GM13976 (cell line): ENCODE results near the gene UBTF.
A peak's percentile ranks its signal among the peaks of the same experiment; 100 is the strongest.

Source experiments
- DNase-seq: peaks from one replicate; pipeline ENCODE4 v3.0.0; 2012; ENCODE audit warnings: low spot score
- CTCF ChIP-seq: IDR thresholded peaks from 2 replicates; pipeline ENCODE4 v1.5.1; 2012; ENCODE audit warnings: borderline replicate concordance, mild to moderate bottlenecking; ENCODE audit not compliant: insufficient read depth; ENCODE audit errors: extremely low read depth, missing control alignments, control extremely low read depth
- in situ Hi-C: fragments of 300-500 bp; cut with MboI; formaldehyde crosslinking; loops from one replicate; pipeline ENCODE4 v1.12.0; 2022; ENCODE audit warnings: low sequenced_read_pairs, mixed read lengths, inconsistent platforms; ENCODE audit not compliant: unreplicated experiment

Gene UBTF

GRCh38 chr17:44204441-44204882 lies 15.0 kb downstream of the UBTF start:
- no peak for DNase-seq
- TF ChIP-seq CTCF, result no peak
- in situ Hi-C loops, result loop anchor here (5.0 to 25.0 kb wide), 2 partner anchors 128 to 308 kb away; partner anchors contain the start of gene GPATCH8

- TF ChIP-seq CTCF, result peak; percentile 45
- DNase-seq, result peak; percentile 63
- in situ Hi-C loops, result loop anchor here (5.0 to 25.0 kb wide), 2 partner anchors 128 to 308 kb away; partner anchors contain the start of gene GPATCH8
Observed at GRCh38 chr17:44203731-44204440, 15.6 kb downstream of the UBTF start.

GRCh38 chr17:44202756-44203155 lies 16.7 kb downstream of the UBTF start:
- DNase-seq, result no peak
- TF ChIP-seq CTCF, result no peak
- in situ Hi-C loops, result loop anchor here (5.0 to 25.0 kb wide), 2 partner anchors 130 to 310 kb away; partner anchors contain the start of gene GPATCH8

GRCh38 chr17:44200478-44201155 lies 18.9 kb downstream of the UBTF start:
- in situ Hi-C loops, result loop anchor here (5.0 to 25.0 kb wide), 2 partner anchors 132 to 312 kb away; partner anchors contain the start of gene GPATCH8
- DNase-seq, result no peak
- no peak for TF ChIP-seq CTCF

- in situ Hi-C loops, result loop anchor here (5.0 to 25.0 kb wide), 2 partner anchors 132 to 312 kb away; partner anchors contain the start of gene GPATCH8
Observed at GRCh38 chr17:44199553-44200477, 19.7 kb downstream of the UBTF start, which contains the start of gene ATXN7L3. Gene ATXN7L3 (minus strand): TSS chr17:44199884. CDS start chr17:44198070, 1,814 bp downstream.

More at GRCh38 chr17:44199553-44200477, 19.7 kb downstream of the UBTF start, which contains the start of gene ATXN7L3:
- no peak for TF ChIP-seq CTCF
- DNase-seq, result peak; percentile 99
